CD4-positive, CD25-positive, alpha-beta regulatory T cell (primary cell): ENCODE measurements around the gene TPO. TPM values are rescaled to one million over a fixed set of nuclear protein-coding genes. Genes with fewer than 3 reads are reported as not detected.
A peak's percentile ranks its signal among the peaks of the same experiment; 100 is the strongest.

Experiments
- ATAC-seq, 2 donors: fragments of 150-1000 bp; cut with Tn5 transposase; one replicate each; pipeline ENCODE4 v1.10.0; 2021; ENCODE audit warnings: low read depth in 2 of 2, moderate number of reproducible peaks in 2 of 2, moderate library complexity in 1 of 2
- DNase-seq, 3 donors: peaks; one replicate each; pipeline versions ENCODE4 v3.0.0 to v3.0.0-alpha.2; 2012 to 2022; ENCODE audit warnings: mixed read lengths in 1 of 3
- H3K27ac ChIP-seq: one replicate; pipeline ENCODE4 v1.7.0; 2013; ENCODE audit warnings: mild to moderate bottlenecking, low read length; ENCODE audit not compliant: insufficient read depth, poor library complexity, severe bottlenecking
- H3K27me3 ChIP-seq: one replicate; pipeline ENCODE4 v1.7.0; 2013; ENCODE audit warnings: low read length; ENCODE audit not compliant: control insufficient read depth, insufficient read depth
- H3K36me3 ChIP-seq: one replicate; pipeline ENCODE4 v1.7.0; 2013; ENCODE audit warnings: mild to moderate bottlenecking, low read length, moderate library complexity; ENCODE audit not compliant: control insufficient read depth, insufficient read depth
- H3K4me1 ChIP-seq: 2 replicates; pipeline ENCODE4 v1.7.0; 2013; ENCODE audit warnings: mild to moderate bottlenecking, low read length; ENCODE audit not compliant: insufficient read depth, control insufficient read depth, poor library complexity, severe bottlenecking
- H3K4me3 ChIP-seq: one replicate; pipeline ENCODE4 v1.7.0; 2013; ENCODE audit warnings: low read depth, mild to moderate bottlenecking, low read length, moderate library complexity
- H3K9me3 ChIP-seq, 2 experiments: 1 replicate in 1 of 2; 2 replicates in 1 of 2; pipeline ENCODE4 v1.7.0; 2013; ENCODE audit warnings: low read length in 2 of 2, mild to moderate bottlenecking in 1 of 2, moderate library complexity in 1 of 2; ENCODE audit not compliant: control insufficient read depth in 2 of 2
- H3K27ac Mint-ChIP-seq, 3 donors: one replicate each; pipeline ENCODE4 v1.8.0; 2020 to 2022; ENCODE audit warnings: mild to moderate bottlenecking in 3 of 3, mixed read lengths in 3 of 3, moderate library complexity in 2 of 3
- H3K27me3 Mint-ChIP-seq: one replicate; pipeline ENCODE4 v1.8.0; 2022; ENCODE audit warnings: mild to moderate bottlenecking, mixed read lengths
- H3K36me3 Mint-ChIP-seq: one replicate; pipeline ENCODE4 v1.8.0; 2020; ENCODE audit warnings: mixed read lengths
- H3K4me1 Mint-ChIP-seq, 4 donors: one replicate each; pipeline ENCODE4 v1.8.0; 2020 to 2022; ENCODE audit warnings: mixed read lengths in 4 of 4, mild to moderate bottlenecking in 1 of 4
- H3K4me3 Mint-ChIP-seq, 4 donors: one replicate each; pipeline ENCODE4 v1.8.0; 2020 to 2022; ENCODE audit warnings: mild to moderate bottlenecking in 4 of 4, mixed read lengths in 4 of 4, moderate library complexity in 3 of 4
- H3K9me3 Mint-ChIP-seq, 7 donors: one replicate each; pipeline ENCODE4 v1.8.0; 2020 to 2022; ENCODE audit warnings: mixed read lengths in 7 of 7, mild to moderate bottlenecking in 3 of 7, moderate library complexity in 2 of 7
- polyA plus RNA-seq, 4 donors: library from polyadenylated mRNA; unstranded; fragments of 300-500 nt; fragmentation: Illumina TruSeq; gene quantifications; one replicate each; pipeline ENCODE4 v1.2.3, GENCODE V29; 2021
- total RNA-seq: library from RNA; stranded (reverse); gene quantifications from one replicate; pipeline ENCODE4 v1.2.3, GENCODE V29; 2022

The TPO gene
- total and polyA plus RNA-seq, 5 donors from 2014 or later: 0.27 to 1.5 (median 0.57) TPM

- DNase-seq (no peak), ATAC-seq (no peak)
- Histone ChIP-seq H3K9me3 (no peaks in the 10 kb centered on the region), H3K4me3 (no peak overlapping the region), H3K36me3 (no peaks in the 10 kb centered on the region), H3K27ac (no peak overlapping the region), H3K27me3 (no peaks in the 10 kb centered on the region), H3K4me1 (peaks cover 5% of the 10 kb centered on the region)
- no peak overlapping the region for H3K27ac Mint-ChIP-seq
- no peaks in the 10 kb centered on the region for H3K27me3 Mint-ChIP-seq
- peaks cover 0 to 6% (median 0%) of the 10 kb centered on the region in 4 donors for H3K4me1 Mint-ChIP-seq
- H3K4me3 Mint-ChIP-seq: peak overlapping the region in 1 of 4 donors; percentile 56
- peaks cover 0 to 2% (median 0%) of the 10 kb centered on the region in 7 donors for H3K9me3 Mint-ChIP-seq
- H3K36me3 Mint-ChIP-seq: no peaks in the 10 kb centered on the region
These were observed 136.8 kb downstream of the TPO start for GRCh38 chr2:1550076-1550475.

GRCh38 chr2:1550658-1551316 lies 137.5 kb downstream of the TPO start:
- no peaks in the 10 kb centered on the region for H3K9me3 ChIP-seq
- no peak overlapping the region for H3K27ac ChIP-seq
- DNase-seq: peak; percentile 9 to 45 (median 24)
- H3K36me3 Mint-ChIP-seq: no peaks in the 10 kb centered on the region
- no peak for ATAC-seq
- H3K4me1 Mint-ChIP-seq: peaks cover 0 to 6% (median 0%) of the 10 kb centered on the region in 4 donors
- H3K4me3 Mint-ChIP-seq: no peak overlapping the region
- H3K36me3 ChIP-seq: no peaks in the 10 kb centered on the region
- no peaks in the 10 kb centered on the region for H3K27me3 ChIP-seq
- H3K9me3 Mint-ChIP-seq: peaks cover 0 to 2% (median 0%) of the 10 kb centered on the region in 7 donors
- H3K4me3 ChIP-seq: no peak overlapping the region
- peaks cover 5% of the 10 kb centered on the region for H3K4me1 ChIP-seq
- no peaks in the 10 kb centered on the region for H3K27me3 Mint-ChIP-seq
- H3K27ac Mint-ChIP-seq: no peak overlapping the region

- Histone ChIP-seq H3K4me3 (no peak overlapping the region), H3K36me3 (no peaks in the 10 kb centered on the region), H3K9me3 (no peaks in the 10 kb centered on the region), H3K4me1 (peaks cover 5% of the 10 kb centered on the region), H3K27ac (no peak overlapping the region), H3K27me3 (no peaks in the 10 kb centered on the region)
- H3K36me3 Mint-ChIP-seq: no peaks in the 10 kb centered on the region
- peaks cover 0 to 6% (median 0%) of the 10 kb centered on the region in 4 donors for H3K4me1 Mint-ChIP-seq
- no peak overlapping the region for H3K27ac Mint-ChIP-seq
- H3K9me3 Mint-ChIP-seq: peaks cover 0 to 2% (median 0%) of the 10 kb centered on the region in 7 donors
- no peak for DNase-seq
- ATAC-seq: no peak
- H3K4me3 Mint-ChIP-seq: no peak overlapping the region
- no peaks in the 10 kb centered on the region for H3K27me3 Mint-ChIP-seq
These were observed 138.6 kb downstream of the TPO start for GRCh38 chr2:1551905-1552304.

- H3K4me3 Mint-ChIP-seq: no peak overlapping the region
These were observed 139.3 kb downstream of the TPO start for GRCh38 chr2:1552611-1553010.

GRCh38 chr2:1553671-1554295 lies 140.5 kb downstream of the TPO start:
- ATAC-seq (no peak), DNase-seq (no peak)
- no peak overlapping the region for H3K4me3 Mint-ChIP-seq
- H3K27ac ChIP-seq: no peak overlapping the region
- H3K4me3 ChIP-seq: no peak overlapping the region
- H3K9me3 Mint-ChIP-seq: no peaks in the 10 kb centered on the region
- H3K36me3 Mint-ChIP-seq: no peaks in the 10 kb centered on the region
- peaks cover 5% of the 10 kb centered on the region for H3K4me1 ChIP-seq
- no peak overlapping the region for H3K27ac Mint-ChIP-seq
- no peaks in the 10 kb centered on the region for H3K9me3 ChIP-seq
- H3K27me3 ChIP-seq: no peaks in the 10 kb centered on the region
- H3K36me3 ChIP-seq: no peaks in the 10 kb centered on the region
- peaks cover 0 to 6% (median 0%) of the 10 kb centered on the region in 4 donors for H3K4me1 Mint-ChIP-seq
- H3K27me3 Mint-ChIP-seq: no peaks in the 10 kb centered on the region

More at GRCh38 chr2:1552611-1553010, 139.3 kb downstream of the TPO start:
- Mint-ChIP-seq H3K36me3 (no peaks in the 10 kb centered on the region), H3K27ac (no peak overlapping the region), H3K4me1 (peaks cover 0 to 6% (median 0%) of the 10 kb centered on the region in 4 donors), H3K9me3 (peaks cover 0 to 2% (median 0%) of the 10 kb centered on the region in 7 donors), H3K27me3 (no peaks in the 10 kb centered on the region)
- H3K9me3 ChIP-seq: no peaks in the 10 kb centered on the region
- H3K27ac ChIP-seq: no peak overlapping the region
- DNase-seq: no peak
- no peaks in the 10 kb centered on the region for H3K36me3 ChIP-seq
- H3K4me1 ChIP-seq: peaks cover 5% of the 10 kb centered on the region
- no peaks in the 10 kb centered on the region for H3K27me3 ChIP-seq
- no peak overlapping the region for H3K4me3 ChIP-seq
- no peak for ATAC-seq

GRCh38 chr2:1556286-1556685 lies 143.0 kb downstream of the TPO start:
- no peak for ATAC-seq
- Histone ChIP-seq H3K27me3 (no peaks in the 10 kb centered on the region), H3K4me3 (no peak overlapping the region), H3K9me3 (no peaks in the 10 kb centered on the region), H3K27ac (no peak overlapping the region), H3K36me3 (no peaks in the 10 kb centered on the region), H3K4me1 (no peaks in the 10 kb centered on the region)
- Mint-ChIP-seq H3K4me3 (no peak overlapping the region), H3K27ac (no peak overlapping the region), H3K36me3 (no peaks in the 10 kb centered on the region), H3K9me3 (no peaks in the 10 kb centered on the region), H3K27me3 (no peaks in the 10 kb centered on the region), H3K4me1 (peaks cover 0 to 3% (median under 1%) of the 10 kb centered on the region in 4 donors)
- DNase-seq: no peak

- no peaks in the 10 kb centered on the region for H3K27me3 ChIP-seq
- no peaks in the 10 kb centered on the region for H3K36me3 ChIP-seq
- no peak overlapping the region for H3K4me3 ChIP-seq
- H3K4me3 Mint-ChIP-seq: no peak overlapping the region
- H3K9me3 Mint-ChIP-seq: no peaks in the 10 kb centered on the region
- H3K27me3 Mint-ChIP-seq: no peaks in the 10 kb centered on the region
- H3K27ac ChIP-seq: no peak overlapping the region
- DNase-seq (no peak), ATAC-seq (no peak)
- no peaks in the 10 kb centered on the region for H3K36me3 Mint-ChIP-seq
- no peaks in the 10 kb centered on the region for H3K9me3 ChIP-seq
- H3K27ac Mint-ChIP-seq: no peak overlapping the region
- H3K4me1 ChIP-seq: no peaks in the 10 kb centered on the region
- peaks cover 0 to 3% (median 0%) of the 10 kb centered on the region in 4 donors for H3K4me1 Mint-ChIP-seq
These were observed 143.7 kb downstream of the TPO start for GRCh38 chr2:1556776-1557466.
